IMR-90 (cell line): ENCODE results near the gene NEURL4. TPM values are rescaled to one million over a fixed set of nuclear protein-coding genes. Genes with fewer than 3 reads are reported as not detected.

Source experiments
- ATAC-seq: fragments of 200-7000 bp; cut with Tn5 transposase; 2 replicates; pipeline ENCODE4 v1.9.1; 2020; ENCODE audit warnings: low read depth, mild to moderate bottlenecking, moderate library complexity
- BruUV-seq: library from RNA; stranded (reverse); fragments of 400-500 nt; replicated peaks from 2 replicates; lab custom pipeline; 2021; lab: Mats Ljungman, UMichigan
- CTCF ChIA-PET: fragments of 300-600 bp; formaldehyde crosslinking; extraction: SDS; loops from one replicate; lab custom pipeline; 2021; ENCODE audit warnings: antibody characterized with exemption; lab: Yijun Ruan, JAX
- POLR2A ChIA-PET: fragments of 300-600 bp; sonication (Branson Sonifier 250); formaldehyde crosslinking; loops from one replicate; lab custom pipeline; 2022; ENCODE audit warnings: antibody characterized with exemption; ENCODE audit not compliant: unreplicated experiment; lab: Charles Lee
- DNase-seq: peaks from one replicate; pipeline ENCODE4 v3.0.0; 2013
- H2AFZ ChIP-seq: replicated peaks from 2 replicates; pipeline ENCODE3; 2013; ENCODE audit warnings: low read length, mild to moderate bottlenecking; ENCODE audit not compliant: poor library complexity
- H2AK5ac ChIP-seq: 2 replicates; pipeline ENCODE4 v1.6.1; 2013; ENCODE audit warnings: low read depth, low read length, inconsistent platforms
- H2AK9ac ChIP-seq: replicated peaks from 2 replicates; pipeline ENCODE3; 2013; ENCODE audit warnings: mild to moderate bottlenecking, low read depth, low read length, moderate library complexity; ENCODE audit not compliant: poor library complexity
- H2BK120ac ChIP-seq: 2 replicates; pipeline ENCODE4 v1.6.1; 2013; ENCODE audit warnings: low read depth, low read length, inconsistent platforms
- H2BK15ac ChIP-seq: 3 replicates; pipeline ENCODE4 v1.6.1; 2013; ENCODE audit warnings: low read depth, low read length, inconsistent platforms
- H2BK20ac ChIP-seq: 2 replicates; pipeline ENCODE4 v1.6.1; 2013; ENCODE audit warnings: low read depth, mild to moderate bottlenecking, inconsistent platforms, low read length, moderate library complexity
- H2BK5ac ChIP-seq: 2 replicates; pipeline ENCODE4 v1.6.1; 2013; ENCODE audit warnings: mild to moderate bottlenecking, low read depth, low read length, inconsistent platforms; ENCODE audit not compliant: poor library complexity, severe bottlenecking
- H3K14ac ChIP-seq: replicated peaks from 2 replicates; pipeline ENCODE4 v1.6.1; 2013; ENCODE audit warnings: low read depth, low read length, inconsistent platforms
- H3K18ac ChIP-seq: 2 replicates; pipeline ENCODE4 v1.6.1; 2013; ENCODE audit warnings: low read depth, low read length, control low read depth
- H3K23ac ChIP-seq: 2 replicates; pipeline ENCODE4 v1.6.1; 2013; ENCODE audit warnings: low read depth, low read length, inconsistent platforms
- H3K27ac ChIP-seq: 2 replicates; pipeline ENCODE4 v1.5.1; 2013; ENCODE audit warnings: mild to moderate bottlenecking, control low read depth, low read length; ENCODE audit not compliant: insufficient read depth
- H3K27me3 ChIP-seq: 2 replicates; pipeline ENCODE4 v1.6.1; 2013; ENCODE audit warnings: low read length; ENCODE audit not compliant: control insufficient read depth, insufficient read depth
- H3K36me3 ChIP-seq: 2 replicates; pipeline ENCODE4 v1.6.1; 2013; ENCODE audit warnings: low read length, mixed read lengths; ENCODE audit not compliant: control insufficient read depth, insufficient read depth
- H3K4ac ChIP-seq: 2 replicates; pipeline ENCODE4 v1.6.1; 2013; ENCODE audit warnings: low read depth, low read length, inconsistent platforms
- H3K4me1 ChIP-seq: 2 replicates; pipeline ENCODE4 v1.6.1; 2013; ENCODE audit warnings: low read length, mixed read lengths; ENCODE audit not compliant: control insufficient read depth, insufficient read depth
- H3K4me2 ChIP-seq: 2 replicates; pipeline ENCODE4 v1.6.1; 2013; ENCODE audit warnings: low read depth, mild to moderate bottlenecking, control low read depth, low read length, moderate library complexity
- H3K4me3 ChIP-seq: 2 replicates; pipeline ENCODE4 v1.5.1; 2013; ENCODE audit warnings: low read depth, mild to moderate bottlenecking, control low read depth, low read length, moderate library complexity; ENCODE audit not compliant: insufficient read depth
- H3K56ac ChIP-seq: 2 replicates; pipeline ENCODE4 v1.6.1; 2013; ENCODE audit warnings: low read length, inconsistent platforms; ENCODE audit not compliant: insufficient read depth; ENCODE audit errors: extremely low read depth
- H3K79me1 ChIP-seq, 2 experiments: 2 replicates each; pipeline ENCODE4 v1.6.1; 2013; ENCODE audit warnings: low read length in 2 of 2, inconsistent platforms in 1 of 2, low read depth in 1 of 2
- H3K9ac ChIP-seq: 2 replicates; pipeline ENCODE4 v1.6.1; 2013; ENCODE audit warnings: low read depth, low read length, control low read depth
- H3K9me1 ChIP-seq: 2 replicates; pipeline ENCODE4 v1.6.1; 2013; ENCODE audit warnings: low read length, inconsistent platforms; ENCODE audit not compliant: insufficient read depth
- H3K9me3 ChIP-seq: 2 replicates; pipeline ENCODE4 v1.6.1; 2013; ENCODE audit warnings: low read length; ENCODE audit not compliant: control insufficient read depth, insufficient read depth
- H4K20me1 ChIP-seq: 2 replicates; pipeline ENCODE4 v1.6.1; 2013; ENCODE audit warnings: low read length, inconsistent platforms; ENCODE audit not compliant: insufficient read depth
- H4K5ac ChIP-seq: 2 replicates; pipeline ENCODE4 v1.6.1; 2013; ENCODE audit warnings: mild to moderate bottlenecking, low read depth, low read length, control low read depth
- H4K8ac ChIP-seq, 2 experiments: 2 replicates each; pipeline ENCODE4 v1.6.1; 2013; ENCODE audit warnings: low read depth in 2 of 2, low read length in 2 of 2, control low read depth in 1 of 2, inconsistent platforms in 1 of 2
- H4K91ac ChIP-seq: 2 replicates; pipeline ENCODE4 v1.6.1; 2013; ENCODE audit warnings: low read depth, low read length, inconsistent platforms; ENCODE audit not compliant: insufficient read depth
- BHLHE40 ChIP-seq: fragments of 150-350 bp; IDR thresholded peaks from 2 replicates; pipeline ENCODE4 v1.6.1; 2016; ENCODE audit warnings: mild to moderate bottlenecking, low read depth, low read length
- CTCF ChIP-seq: conservative IDR thresholded peaks from 2 replicates; pipeline ENCODE4 v1.5.1; 2012; ENCODE audit warnings: mild to moderate bottlenecking, low read depth, low read length, improper control_type of control experiment
- FOS ChIP-seq: fragments of 150-350 bp; IDR thresholded peaks from 2 replicates; pipeline ENCODE4 v1.6.1; 2016; ENCODE audit warnings: low read depth, low read length
- MAFK ChIP-seq: IDR thresholded peaks from 2 replicates; pipeline ENCODE4 v1.6.1; 2012; ENCODE audit warnings: low read depth, low read length, improper control_type of control experiment
- MXI1 ChIP-seq: IDR thresholded peaks from 2 replicates; pipeline ENCODE4 v1.6.1; 2012; ENCODE audit warnings: low read depth, mild to moderate bottlenecking, low read length, moderate library complexity, borderline replicate concordance
- NFE2L2 ChIP-seq: fragments of 150-350 bp; IDR thresholded peaks from 2 replicates; pipeline ENCODE4 v1.6.1; 2016; ENCODE audit warnings: low read depth, mild to moderate bottlenecking, low read length
- RAD21 ChIP-seq: IDR thresholded peaks from 2 replicates; pipeline ENCODE4 v1.6.1; 2012; ENCODE audit warnings: low read length, improper control_type of control experiment
- RCOR1 ChIP-seq: IDR thresholded peaks from 2 replicates; pipeline ENCODE4 v1.6.1; 2012; ENCODE audit warnings: mild to moderate bottlenecking, low read length, improper control_type of control experiment; ENCODE audit not compliant: insufficient replicate concordance
- SMC3 ChIP-seq: fragments of 150-350 bp; IDR thresholded peaks from 2 replicates; pipeline ENCODE4 v1.6.1; 2016; ENCODE audit warnings: low read depth, mild to moderate bottlenecking, antibody characterized with exemption, low read length, moderate library complexity
- WGBS, 2 experiments: methylation state at CpG; one replicate each; pipeline versions ENCODE4 v1.1.5 to v1.1.7; 2013; ENCODE audit warnings: missing lambda C conversion rate in 2 of 2; ENCODE audit not compliant: insufficient read length in 1 of 2; ENCODE audit errors: extremely low coverage in 2 of 2; 5-methylcytosine and 5-hydroxymethylcytosine counted together
- dilution Hi-C: fragments of 300-500 bp; cut with HindIII; formaldehyde crosslinking; loops from one replicate; pipeline ENCODE4 v1.14.3; 2018; ENCODE audit warnings: low sequenced_read_pairs; ENCODE audit not compliant: unreplicated experiment
- in situ Hi-C: fragments of 300-500 bp; cut with MboI; formaldehyde crosslinking; loops from 3 replicates; pipeline ENCODE4 v1.14.3; 2019; ENCODE audit warnings: low sequenced_read_pairs, inconsistent platforms, mixed read lengths
- intact Hi-C: fragments of 100-400 bp; cut with micrococcal nuclease; formaldehyde crosslinking; loops from 2 replicates; pipeline ENCODE4 v1.10.0; 2022
- polyA plus RNA-seq, 3 experiments: library from polyadenylated mRNA; depleted of rRNA; stranded (reverse); fragments of >200 nt; gene quantifications; 2 replicates each; pipeline ENCODE4 v1.2.3, GENCODE V29; 2012; ENCODE audit warnings: low replicate concordance in 1 of 3
- total RNA-seq: library from RNA; depleted of rRNA; stranded (reverse); fragments of >200 nt; gene quantifications from 2 replicates; pipeline ENCODE4 v1.2.3, GENCODE V29; 2012
- TF ChIP-seq, protein P1 (sequence below): fragments of 150-350 bp; IDR thresholded peaks from 2 replicates; pipeline ENCODE4 v1.6.1; 2017; ENCODE audit warnings: mild to moderate bottlenecking, antibody characterized with exemption, low read length, low read depth

NEURL4 gene
- total and polyA plus RNA-seq, 2 of the 4 experiments (the other 2 are of a cell fraction) = 8.4 to 23.3 TPM

DNA sequence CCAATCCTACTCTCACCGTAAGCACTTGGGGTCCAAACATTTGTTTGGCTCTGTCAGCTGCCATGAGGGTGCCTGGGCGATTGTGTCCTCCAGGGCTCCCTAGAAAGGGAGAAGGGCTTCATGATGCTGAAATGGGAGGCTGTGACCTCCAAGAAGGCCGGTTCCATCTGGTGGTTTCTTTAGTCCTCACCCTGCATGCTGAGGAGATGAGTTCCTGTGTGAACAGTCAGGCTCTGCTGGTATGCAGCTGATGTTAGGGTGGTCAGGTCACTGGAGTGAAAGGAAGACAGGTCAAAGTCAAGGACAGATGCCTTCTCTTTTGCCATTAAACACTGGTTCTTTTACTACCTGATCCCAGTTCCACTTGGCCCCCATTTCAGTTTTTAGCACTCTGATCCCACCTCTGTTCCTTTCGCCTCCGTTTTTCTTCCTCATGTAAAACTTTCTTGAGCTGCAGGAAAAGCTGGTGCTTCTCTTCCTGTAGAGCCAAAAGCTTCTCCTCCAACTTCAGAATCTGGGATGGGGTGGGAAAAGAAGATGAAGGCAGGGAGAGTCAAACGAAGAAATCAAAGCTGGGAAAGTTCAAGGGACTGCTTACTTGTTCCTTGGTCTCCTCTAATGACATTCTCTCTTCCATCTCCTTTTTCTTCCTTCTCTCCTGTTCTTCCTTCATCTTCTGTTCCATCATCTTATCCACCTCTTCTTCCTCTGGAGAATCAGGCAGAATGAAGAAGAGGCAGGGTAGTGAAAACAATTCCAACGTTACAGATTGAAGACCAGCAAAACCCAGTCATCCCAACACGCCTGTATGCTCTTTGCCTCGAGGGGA lies 15.0 kb downstream of the NEURL4 start:
- 0 out of 2 replicates have a peak overlapping the region, but pooled peaks have one; percentile 30 for H3K4ac ChIP-seq

More for the DNA sequence above, 15.0 kb downstream of the NEURL4 start:
- Histone ChIP-seq H4K20me1 (peaks cover 55% of the 10 kb centered on the region), H2AFZ (peak overlapping the region; percentile 90), H2BK5ac (peak overlapping the region; percentile 12), H3K36me3 (peaks cover 60% of the 10 kb centered on the region), H3K27me3 (no peaks in the 10 kb centered on the region), H3K4me2 (peak overlapping the region; percentile 97), H3K9me1 (peaks cover 16% of the 10 kb centered on the region), H3K9me3 (no peaks in the 10 kb centered on the region), H2BK15ac (no peak overlapping the region), H3K79me1 (peaks cover 25 to 57% of the 10 kb centered on the region in 2 experiments), H2AK5ac (peak overlapping the region; percentile 36), H3K4me3 (peak overlapping the region; percentile 78), H3K23ac (peak overlapping the region; percentile 68; the same call in 1 of the 2 replicates), H2AK9ac (peak overlapping the region; percentile 48), H3K56ac (peak overlapping the region; percentile 26; the same call in 1 of the 2 replicates), H3K9ac (peak overlapping the region; percentile 58), H3K4me1 (peaks cover 7% of the 10 kb centered on the region), H4K5ac (no peak overlapping the region), H2BK120ac (no peak overlapping the region), H3K18ac (no peak overlapping the region), H4K91ac (no peak overlapping the region), H2BK20ac (no peak overlapping the region), H3K14ac (no peak overlapping the region), H3K27ac (peak overlapping the region; percentile 49; the same call in 1 of the 2 replicates), H4K8ac (peak overlapping the region; percentile 50 to 67; a peak in 3 of 4 replicates)
- ATAC-seq = no peak
- dilution Hi-C loops = no loop called here
- in situ Hi-C loops = no loop called here
- ChIA-PET POLR2A (interaction anchor here (0.5 kb wide), 2 partner anchors 246 to 267 kb away, joined by 3 to 4 read pairs; no protein-coding TSS in a partner anchor), CTCF (no interaction called here)
- TSS peak; percentile 81 for BruUV-seq
- intact Hi-C loops = no loop called here
- WGBS, 2 experiments = 30% methylated on average over 2 of the region's 9 CpGs; no CpG with 5 or more reads in 1 of the 2 experiments
- no peak for TF ChIP-seq RAD21
- no peak for TF ChIP-seq SMC3
- no peak for TF ChIP-seq BHLHE40
- no peak for TF ChIP-seq MXI1
- TF ChIP-seq, protein P1, sequence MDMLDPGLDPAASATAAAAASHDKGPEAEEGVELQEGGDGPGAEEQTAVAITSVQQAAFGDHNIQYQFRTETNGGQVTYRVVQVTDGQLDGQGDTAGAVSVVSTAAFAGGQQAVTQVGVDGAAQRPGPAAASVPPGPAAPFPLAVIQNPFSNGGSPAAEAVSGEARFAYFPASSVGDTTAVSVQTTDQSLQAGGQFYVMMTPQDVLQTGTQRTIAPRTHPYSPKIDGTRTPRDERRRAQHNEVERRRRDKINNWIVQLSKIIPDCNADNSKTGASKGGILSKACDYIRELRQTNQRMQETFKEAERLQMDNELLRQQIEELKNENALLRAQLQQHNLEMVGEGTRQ = no peak
- TF ChIP-seq MAFK = no peak
- TF ChIP-seq FOS = no peak
- TF ChIP-seq RCOR1 = no peak
- TF ChIP-seq CTCF = no peak
- no peak for TF ChIP-seq NFE2L2
- peak; percentile 38 for DNase-seq
